Neural progenitor cell (in vitro differentiated cells): ENCODE results near the gene TRAPPC11. TPM values are rescaled to one million over a fixed set of nuclear protein-coding genes. Genes with fewer than 3 reads are reported as not detected.

Experiments used
- DNase-seq: peaks from one replicate; pipeline ENCODE4 v3.0.0-alpha.2; 2016; ENCODE audit warnings: low spot score
- H2AFZ ChIP-seq: fragments of 200-600 bp; sonication (generic); replicated peaks from 2 replicates; pipeline ENCODE4 v1.6.1; 2016; ENCODE audit warnings: antibody characterized with exemption
- H3F3A ChIP-seq: fragments of 200-600 bp; sonication (generic); 2 replicates; pipeline ENCODE4 v1.6.1; 2016; ENCODE audit warnings: antibody characterized with exemption, low read depth
- H3K27ac ChIP-seq: fragments of 200-600 bp; sonication (generic); 2 replicates; pipeline ENCODE4 v1.5.1; 2016; ENCODE audit warnings: mild to moderate bottlenecking
- H3K27me3 ChIP-seq: fragments of 200-600 bp; sonication (generic); 2 replicates; pipeline ENCODE4 v1.6.1; 2016; ENCODE audit warnings: mild to moderate bottlenecking, moderate library complexity
- H3K36me3 ChIP-seq: fragments of 200-600 bp; sonication (generic); 2 replicates; pipeline ENCODE4 v1.5.1; 2016
- H3K4me1 ChIP-seq: fragments of 200-600 bp; sonication (generic); 2 replicates; pipeline ENCODE4 v1.6.1; 2016; ENCODE audit warnings: mixed run types
- H3K4me2 ChIP-seq: fragments of 200-600 bp; sonication (generic); 2 replicates; pipeline ENCODE4 v1.6.1; 2016
- H3K4me3 ChIP-seq: fragments of 200-600 bp; sonication (generic); 2 replicates; pipeline ENCODE4 v1.5.1; 2016
- H3K79me2 ChIP-seq: fragments of 200-600 bp; sonication (generic); 2 replicates; pipeline ENCODE4 v1.6.1; 2016; ENCODE audit warnings: low read depth
- H3K9ac ChIP-seq: fragments of 200-600 bp; sonication (generic); 2 replicates; pipeline ENCODE4 v1.6.1; 2016
- H3K9me3 ChIP-seq: fragments of 200-600 bp; sonication (generic); 2 replicates; pipeline ENCODE4 v1.5.1; 2016; ENCODE audit warnings: low read depth
- H4K20me1 ChIP-seq: fragments of 200-600 bp; sonication (generic); 2 replicates; pipeline ENCODE4 v1.6.1; 2016; ENCODE audit warnings: low read depth
- H3K27ac Mint-ChIP-seq: 3 replicates; pipeline ENCODE4 v1.8.0; 2021; ENCODE audit warnings: mixed read lengths
- H3K27me3 Mint-ChIP-seq: 2 replicates; pipeline ENCODE4 v1.8.0; 2022; ENCODE audit warnings: low read depth, mild to moderate bottlenecking, inconsistent platforms, moderate library complexity, mixed read lengths; ENCODE audit not compliant: insufficient read depth
- H3K36me3 Mint-ChIP-seq: 3 replicates; pipeline ENCODE4 v1.8.0; 2021; ENCODE audit warnings: mixed read lengths
- H3K4me1 Mint-ChIP-seq: 3 replicates; pipeline ENCODE4 v1.8.0; 2021; ENCODE audit warnings: mixed read lengths
- H3K4me3 Mint-ChIP-seq: 3 replicates; pipeline ENCODE4 v1.8.0; 2021; ENCODE audit warnings: mild to moderate bottlenecking, moderate library complexity, mixed read lengths
- H3K9me3 Mint-ChIP-seq: 3 replicates; pipeline ENCODE4 v1.8.0; 2020; ENCODE audit warnings: mixed read lengths
- EZH2 ChIP-seq: fragments of 200-600 bp; sonication (generic); IDR thresholded peaks from 2 replicates; pipeline ENCODE4 v1.6.1; 2017; ENCODE audit warnings: antibody characterized with exemption, mild to moderate bottlenecking, moderate library complexity
- EZH2phosphoT487 ChIP-seq: fragments of 200-600 bp; sonication (generic); IDR thresholded peaks from 2 replicates; pipeline ENCODE4 v1.6.1; 2017; ENCODE audit warnings: antibody characterized with exemption
- total RNA-seq: library from RNA; depleted of rRNA; stranded (reverse); fragments of >200 nt; gene quantifications from 2 replicates; pipeline ENCODE4 v1.2.3, GENCODE V29; 2015; ENCODE audit warnings: low replicate concordance
- TF ChIP-seq, protein P1 (sequence below): fragments of 200-600 bp; sonication (generic); IDR thresholded peaks from 2 replicates; pipeline ENCODE4 v1.5.1; 2017; ENCODE audit warnings: antibody characterized with exemption, mild to moderate bottlenecking

TRAPPC11 gene
- total RNA-seq, 1 donor from 2014 or later = 110 TPM

DNA sequence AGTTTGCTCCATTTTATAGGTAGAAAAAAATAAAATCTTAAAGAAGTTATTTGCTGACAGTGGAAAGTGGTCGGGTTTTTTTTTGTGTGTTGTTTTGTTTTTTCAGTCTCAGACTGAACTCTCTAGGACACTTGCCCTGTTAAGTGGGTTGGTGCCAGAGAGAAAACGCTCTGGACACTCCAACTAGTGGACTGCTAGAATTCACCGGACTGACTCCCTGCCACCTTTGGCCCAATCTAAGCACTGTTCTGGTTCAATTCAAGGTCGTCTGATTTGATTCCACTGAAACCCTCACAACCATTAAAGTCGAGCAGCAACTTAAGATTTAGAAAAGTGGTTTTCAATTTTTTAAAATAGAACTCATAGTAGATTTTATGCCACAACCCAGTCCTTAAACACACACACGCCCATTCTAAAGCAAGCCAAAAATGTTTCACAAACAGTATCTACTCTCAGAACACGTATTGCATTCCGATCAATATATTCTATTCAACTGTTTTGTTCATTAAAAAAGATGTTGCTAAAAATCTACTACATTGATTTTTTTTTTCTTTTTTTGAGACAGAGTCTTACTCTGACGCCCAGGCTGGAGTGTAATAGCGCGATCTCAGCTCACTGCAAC, 27.4 kb upstream of the TRAPPC11 start:
- H3K27ac ChIP-seq = no peak overlapping the region
- H4K20me1 ChIP-seq = no peaks in the 10 kb centered on the region
- no peak overlapping the region for H2AFZ ChIP-seq
- DNase-seq = no peak
- no peaks in the 10 kb centered on the region for H3K27me3 ChIP-seq
- peaks cover 12% of the 10 kb centered on the region for H3F3A ChIP-seq
- H3K36me3 Mint-ChIP-seq = no peaks in the 10 kb centered on the region
- TF ChIP-seq EZH2 (no peak), EZH2phosphoT487 (no peak)
- TF ChIP-seq, protein P1, sequence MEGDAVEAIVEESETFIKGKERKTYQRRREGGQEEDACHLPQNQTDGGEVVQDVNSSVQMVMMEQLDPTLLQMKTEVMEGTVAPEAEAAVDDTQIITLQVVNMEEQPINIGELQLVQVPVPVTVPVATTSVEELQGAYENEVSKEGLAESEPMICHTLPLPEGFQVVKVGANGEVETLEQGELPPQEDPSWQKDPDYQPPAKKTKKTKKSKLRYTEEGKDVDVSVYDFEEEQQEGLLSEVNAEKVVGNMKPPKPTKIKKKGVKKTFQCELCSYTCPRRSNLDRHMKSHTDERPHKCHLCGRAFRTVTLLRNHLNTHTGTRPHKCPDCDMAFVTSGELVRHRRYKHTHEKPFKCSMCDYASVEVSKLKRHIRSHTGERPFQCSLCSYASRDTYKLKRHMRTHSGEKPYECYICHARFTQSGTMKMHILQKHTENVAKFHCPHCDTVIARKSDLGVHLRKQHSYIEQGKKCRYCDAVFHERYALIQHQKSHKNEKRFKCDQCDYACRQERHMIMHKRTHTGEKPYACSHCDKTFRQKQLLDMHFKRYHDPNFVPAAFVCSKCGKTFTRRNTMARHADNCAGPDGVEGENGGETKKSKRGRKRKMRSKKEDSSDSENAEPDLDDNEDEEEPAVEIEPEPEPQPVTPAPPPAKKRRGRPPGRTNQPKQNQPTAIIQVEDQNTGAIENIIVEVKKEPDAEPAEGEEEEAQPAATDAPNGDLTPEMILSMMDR = no peak
- no peak overlapping the region for H3K4me3 ChIP-seq
- H3K36me3 ChIP-seq = no peaks in the 10 kb centered on the region
- no peaks in the 10 kb centered on the region for H3K9me3 Mint-ChIP-seq
- H3K9me3 ChIP-seq = no peaks in the 10 kb centered on the region
- peaks cover 15% of the 10 kb centered on the region for H3K4me1 ChIP-seq
- no peak overlapping the region for H3K4me3 Mint-ChIP-seq
- no peaks in the 10 kb centered on the region for H3K79me2 ChIP-seq
- H3K4me1 Mint-ChIP-seq = peaks cover 28% of the 10 kb centered on the region
- no peak overlapping the region for H3K27ac Mint-ChIP-seq
- H3K9ac ChIP-seq = no peak overlapping the region
- H3K4me2 ChIP-seq = no peak overlapping the region
- H3K27me3 Mint-ChIP-seq = peaks cover 7% of the 10 kb centered on the region

DNA sequence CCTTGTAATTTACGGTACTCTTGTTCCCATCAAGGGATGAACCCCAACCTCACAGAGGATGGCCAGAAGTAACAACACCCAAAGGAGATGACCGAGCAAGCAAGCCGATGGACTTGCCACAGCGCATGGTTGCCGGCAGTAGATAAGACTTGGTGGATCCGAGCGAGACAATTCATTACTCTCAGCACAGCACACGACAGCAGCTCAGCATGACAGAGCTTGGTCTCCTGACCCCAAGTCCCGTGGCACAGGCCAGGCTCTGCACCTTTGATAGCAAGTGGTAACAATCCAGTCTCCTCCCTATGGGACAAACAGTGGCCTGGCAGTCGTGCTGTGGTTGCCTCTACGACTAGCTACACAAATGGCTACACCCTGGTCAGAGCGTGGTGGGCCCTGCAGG, 26.4 kb upstream of the TRAPPC11 start:
- no peak for DNase-seq
- Histone ChIP-seq H3K27me3 (no peaks in the 10 kb centered on the region), H3K36me3 (no peaks in the 10 kb centered on the region), H3K4me1 (peaks cover 15% of the 10 kb centered on the region), H3K4me2 (no peak overlapping the region), H3K27ac (no peak overlapping the region), H4K20me1 (no peaks in the 10 kb centered on the region), H3K9ac (no peak overlapping the region), H2AFZ (peak overlapping the region; percentile 26), H3K4me3 (no peak overlapping the region), H3F3A (peaks cover 12% of the 10 kb centered on the region), H3K79me2 (no peaks in the 10 kb centered on the region), H3K9me3 (no peaks in the 10 kb centered on the region)
- TF ChIP-seq, protein P1 = no peak
- TF ChIP-seq EZH2phosphoT487 (no peak), EZH2 (no peak)
- Mint-ChIP-seq H3K27ac (peak overlapping the region; percentile 81), H3K4me1 (peaks cover 30% of the 10 kb centered on the region), H3K4me3 (no peak overlapping the region), H3K36me3 (no peaks in the 10 kb centered on the region), H3K9me3 (no peaks in the 10 kb centered on the region), H3K27me3 (peaks cover 7% of the 10 kb centered on the region)

DNA sequence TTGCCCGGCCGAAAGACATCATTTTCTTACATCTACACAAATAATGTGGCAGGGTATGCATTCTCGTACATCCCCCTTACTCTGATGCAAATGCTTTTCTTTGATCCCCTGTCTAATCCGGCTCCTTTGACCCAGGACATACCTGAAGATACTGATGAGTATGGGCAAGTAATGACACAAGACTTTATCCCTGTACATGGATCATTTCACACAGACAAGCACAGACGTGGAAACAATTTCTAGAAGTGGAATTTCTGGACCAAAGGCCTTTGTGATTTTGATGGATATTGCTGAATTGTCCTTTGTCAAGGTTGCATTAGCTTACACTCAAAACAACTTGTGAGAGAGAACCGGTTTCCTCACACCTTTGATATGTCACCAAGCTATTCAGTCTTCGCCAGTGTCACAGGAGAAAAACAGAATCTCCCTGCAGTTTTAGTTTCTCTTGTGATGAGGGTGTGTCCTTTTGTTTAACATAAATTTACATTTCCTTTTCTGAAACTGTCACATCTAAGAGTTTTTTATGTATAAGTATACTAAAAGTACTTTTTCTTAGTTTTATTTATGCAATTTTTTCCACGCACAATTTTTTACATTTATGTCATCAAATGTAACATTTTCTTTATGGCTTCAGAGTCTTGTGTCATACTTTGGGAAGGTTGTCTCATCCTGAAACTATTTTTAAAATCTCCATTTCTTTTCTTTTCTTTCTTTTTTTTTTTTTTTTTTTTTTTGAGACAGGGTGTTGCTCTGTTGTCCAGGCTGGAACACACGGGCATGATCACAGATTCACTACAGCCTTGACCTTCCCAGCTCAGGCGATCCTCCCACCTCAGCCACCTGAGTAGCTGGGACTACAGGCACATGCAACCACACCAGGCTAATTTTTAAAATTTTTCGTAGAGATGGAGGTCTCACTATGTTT, 25.4 kb upstream of the TRAPPC11 start:
- TF ChIP-seq EZH2 (no peak), EZH2phosphoT487 (no peak)
- TF ChIP-seq, protein P1 = no peak

More for the DNA sequence above, 25.4 kb upstream of the TRAPPC11 start:
- Mint-ChIP-seq H3K36me3 (no peaks in the 10 kb centered on the region), H3K27ac (no peak overlapping the region), H3K27me3 (peaks cover 3% of the 10 kb centered on the region), H3K4me3 (no peak overlapping the region), H3K9me3 (no peaks in the 10 kb centered on the region), H3K4me1 (peaks cover 28% of the 10 kb centered on the region)
- no peak overlapping the region for H3K9ac ChIP-seq
- H3K27me3 ChIP-seq = no peaks in the 10 kb centered on the region
- no peak overlapping the region for H3K4me3 ChIP-seq
- no peaks in the 10 kb centered on the region for H4K20me1 ChIP-seq
- no peak overlapping the region for H2AFZ ChIP-seq
- H3K79me2 ChIP-seq = no peaks in the 10 kb centered on the region
- no peaks in the 10 kb centered on the region for H3K9me3 ChIP-seq
- H3K4me1 ChIP-seq = peaks cover 15% of the 10 kb centered on the region
- H3K27ac ChIP-seq = no peak overlapping the region
- H3K36me3 ChIP-seq = no peaks in the 10 kb centered on the region
- peaks cover 12% of the 10 kb centered on the region for H3F3A ChIP-seq
- no peak overlapping the region for H3K4me2 ChIP-seq
- no peak for DNase-seq
